NCI-H187 (cell line): ENCODE results near the gene CACNA2D2.

Experiments used
- DNase-seq, 2 experiments: peaks; one replicate each; lab custom pipeline; 2025; lab: John Stamatoyannopoulos, UW

The CACNA2D2 gene

DNA sequence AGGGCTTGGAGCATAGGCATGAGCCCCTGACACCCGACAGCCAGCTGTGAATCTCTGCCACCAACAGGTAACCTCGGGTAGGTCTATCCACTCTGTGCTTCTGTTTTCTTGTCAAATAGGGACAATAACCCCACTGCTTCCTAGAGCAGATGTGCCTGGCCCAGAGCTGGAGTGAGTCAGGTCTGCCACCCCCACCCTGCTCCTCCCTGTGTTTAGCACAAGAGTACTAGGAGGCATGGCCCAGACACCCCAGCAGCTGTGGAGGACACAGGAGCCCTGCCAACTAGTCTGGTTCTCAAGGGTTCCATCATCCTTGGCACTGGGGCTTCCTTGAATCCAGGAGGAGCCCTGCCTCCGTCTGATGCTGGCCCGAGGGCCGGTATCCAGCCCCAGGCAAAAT, 110.4 kb downstream of the CACNA2D2 start:
- DNase-seq = no peak

DNA sequence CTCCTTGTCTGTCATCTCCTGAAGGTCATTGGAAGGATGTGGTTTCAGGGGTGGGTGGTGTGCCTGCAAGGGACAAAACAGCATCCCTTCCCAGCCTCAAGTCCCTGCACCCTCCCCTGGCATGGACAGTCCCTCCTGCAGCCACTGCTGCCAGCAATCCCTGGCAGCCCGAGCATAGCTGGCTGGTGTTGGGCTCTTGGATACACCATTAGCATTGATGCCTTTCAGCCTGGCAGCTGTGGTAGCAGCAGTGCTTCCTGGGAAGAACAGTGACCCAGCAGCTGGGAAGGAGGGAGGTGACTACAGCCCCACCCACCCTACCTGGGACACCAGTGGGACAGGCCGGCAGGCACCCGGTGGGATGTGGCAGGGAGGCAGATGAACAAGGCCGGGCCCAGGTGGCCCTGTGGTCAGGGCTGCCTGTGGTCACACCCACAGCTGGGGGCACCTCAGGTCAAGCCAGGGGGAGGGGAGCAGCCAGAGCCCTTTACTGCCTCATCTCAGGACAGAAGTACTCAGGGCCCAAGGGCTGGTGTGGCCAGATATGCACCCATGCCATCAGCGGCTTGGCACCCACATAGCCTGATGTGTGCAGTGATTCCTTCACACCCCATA, 111.2 kb downstream of the CACNA2D2 start:
- DNase-seq = no peak

DNA sequence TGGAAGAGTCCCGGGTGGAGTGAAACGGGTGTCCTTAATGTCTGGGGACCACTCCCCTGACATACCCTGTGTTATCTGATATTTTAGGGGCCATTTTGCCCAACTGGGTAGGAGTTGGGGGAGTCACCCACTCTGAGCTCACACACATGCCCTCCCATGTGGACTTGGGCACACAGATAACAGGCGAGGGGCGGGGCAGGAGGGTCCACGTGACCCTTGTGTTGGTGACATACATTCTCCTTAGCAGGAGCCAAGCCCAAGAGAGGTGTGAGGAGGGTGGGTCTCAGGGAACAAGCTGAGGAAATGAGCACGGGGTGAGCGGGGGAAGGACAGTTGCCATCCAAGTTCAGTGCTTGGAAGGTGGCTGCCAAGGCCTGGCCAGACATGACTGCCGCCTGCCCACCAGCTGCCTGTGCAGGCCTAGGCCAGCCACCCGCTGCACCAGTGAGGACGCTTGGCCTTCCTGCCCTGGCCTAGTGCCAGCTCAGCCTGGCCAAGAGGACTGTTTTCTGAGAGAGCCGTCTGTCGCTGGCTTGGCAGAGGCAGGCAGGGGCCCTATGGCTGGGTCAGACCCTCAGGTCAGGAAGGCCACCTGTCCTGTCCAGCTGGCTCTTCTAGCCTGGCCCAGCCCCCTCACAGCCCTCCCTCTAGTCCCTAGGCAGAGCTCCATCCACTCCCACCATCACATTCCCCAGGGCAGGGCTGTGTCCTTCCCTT, 112.8 kb downstream of the CACNA2D2 start:
- no peak for DNase-seq

DNA sequence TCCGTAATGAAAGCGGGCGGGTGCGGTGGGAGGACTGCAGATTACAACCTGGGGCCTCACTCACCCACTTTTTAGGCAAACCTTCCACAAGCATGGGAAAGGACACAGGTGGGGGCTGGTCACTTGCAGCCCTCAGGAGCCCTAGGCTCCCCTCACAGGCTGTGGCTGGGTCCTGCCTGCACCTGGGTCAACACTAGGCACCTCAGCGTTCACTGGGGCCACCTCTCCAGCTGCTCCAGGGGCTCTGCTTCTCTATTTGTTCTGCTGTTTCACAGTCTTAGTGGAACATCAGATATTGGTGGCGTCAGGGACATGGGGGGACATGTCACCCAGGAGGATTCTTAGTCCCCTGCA, 114.0 kb downstream of the CACNA2D2 start:
- DNase-seq = no peak

DNA sequence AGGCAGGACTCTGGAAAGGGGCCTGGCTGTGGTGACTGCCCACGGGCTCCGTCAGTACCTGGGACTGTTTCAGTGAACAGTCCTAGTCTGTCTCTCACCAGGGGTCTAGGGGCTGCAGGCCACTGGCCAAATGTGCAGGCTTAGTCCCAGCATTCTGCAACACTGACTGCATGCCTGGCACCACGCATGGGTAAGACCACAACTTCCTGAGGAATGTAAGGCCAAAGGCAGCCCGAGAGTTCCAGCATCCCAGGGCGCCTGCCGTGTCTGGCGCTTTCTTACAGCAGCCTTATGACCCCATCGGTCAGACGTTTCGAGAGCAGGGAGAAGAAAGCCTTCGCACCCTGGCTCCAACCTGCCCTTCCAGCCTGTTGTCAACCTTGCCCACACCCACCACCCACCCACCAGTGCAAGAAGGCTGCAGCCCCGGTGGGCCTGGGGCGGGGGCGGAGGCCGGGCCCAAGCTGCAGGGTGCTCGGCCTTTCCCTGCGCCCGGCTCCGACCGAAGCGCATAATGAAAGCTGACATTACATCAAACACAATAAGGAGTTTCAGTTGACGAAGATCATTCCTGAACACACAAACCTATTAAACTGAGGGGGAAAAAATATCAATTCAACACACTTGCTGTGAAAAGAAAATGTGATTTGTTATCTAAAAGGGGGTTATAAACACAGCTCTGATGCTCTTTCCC, 114.6 kb downstream of the CACNA2D2 start:
- no peak for DNase-seq

DNA sequence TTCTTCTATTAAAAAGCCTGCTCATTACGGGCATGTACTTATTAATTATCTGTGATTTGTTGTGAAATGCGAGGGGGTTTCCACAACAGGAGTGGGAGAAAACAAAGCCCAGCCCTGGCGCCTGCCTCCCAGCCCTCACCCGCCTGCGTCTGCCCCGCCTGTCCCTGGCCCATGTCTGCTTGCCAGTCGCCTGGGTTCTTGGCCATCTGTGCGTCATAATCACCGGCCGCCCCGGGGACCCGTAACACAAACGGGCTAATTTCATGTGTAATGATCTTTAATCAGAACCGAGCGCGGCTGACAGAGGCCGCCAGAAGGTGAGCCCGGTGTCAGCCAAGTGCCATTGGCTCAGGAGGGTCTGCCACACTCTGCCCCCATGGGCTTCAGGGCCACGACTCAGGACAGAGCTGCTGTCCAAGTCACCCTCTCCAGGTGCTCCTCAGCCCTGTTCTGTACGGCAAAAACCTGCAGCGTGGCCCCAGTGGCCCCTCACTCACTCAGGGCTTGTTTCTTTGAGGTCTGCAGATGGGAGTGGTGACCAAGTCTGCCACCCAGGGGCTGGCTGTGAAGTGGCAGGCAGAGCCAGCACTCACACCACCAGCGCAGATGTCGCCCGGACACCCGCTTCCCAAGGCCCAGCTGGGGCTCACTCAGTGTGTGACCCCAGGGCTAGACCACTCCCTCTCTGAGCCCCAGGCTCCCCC, 115.3 kb downstream of the CACNA2D2 start:
- no peak for DNase-seq

DNA sequence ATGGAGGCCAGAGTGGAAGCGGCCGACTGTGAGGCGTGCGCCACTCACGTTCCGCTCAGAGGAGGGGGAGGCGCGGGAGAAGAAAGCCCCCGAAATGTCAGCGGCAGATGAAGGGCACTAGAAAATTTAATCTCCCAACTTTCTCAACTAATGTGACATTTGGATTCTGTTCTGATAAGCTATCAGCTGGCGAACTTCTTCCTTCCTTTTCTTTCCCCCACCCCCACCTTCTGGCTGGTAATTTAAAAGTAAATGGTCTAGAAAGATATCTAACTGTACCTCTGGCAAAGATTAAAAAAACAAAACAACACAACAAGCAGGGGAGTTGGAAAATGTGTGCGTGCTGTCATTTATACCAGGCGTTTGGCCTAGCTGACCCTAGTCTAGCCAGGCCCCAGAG, 117.7 kb downstream of the CACNA2D2 start:
- no peak for DNase-seq

DNA sequence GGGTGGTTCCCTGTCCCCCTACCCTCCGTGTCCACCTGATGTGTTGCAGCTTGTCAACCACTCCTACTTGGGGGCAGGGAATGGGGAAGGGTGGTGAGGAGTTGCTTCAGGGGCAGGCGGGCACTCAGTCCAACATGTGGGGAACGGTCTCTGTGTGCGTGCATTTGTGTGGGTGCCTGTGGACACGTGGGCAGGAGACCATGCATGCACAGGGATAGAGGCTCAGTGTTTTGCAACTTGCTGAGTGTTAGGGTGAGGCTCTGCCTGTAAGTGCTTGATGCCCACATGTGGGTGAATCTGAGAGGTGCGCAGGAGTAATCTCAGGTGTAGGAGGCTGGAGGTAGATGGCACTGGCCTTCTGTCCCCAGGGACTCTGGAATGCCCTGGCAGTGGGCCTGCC, 119.7 kb downstream of the CACNA2D2 start:
- no peak for DNase-seq

DNA sequence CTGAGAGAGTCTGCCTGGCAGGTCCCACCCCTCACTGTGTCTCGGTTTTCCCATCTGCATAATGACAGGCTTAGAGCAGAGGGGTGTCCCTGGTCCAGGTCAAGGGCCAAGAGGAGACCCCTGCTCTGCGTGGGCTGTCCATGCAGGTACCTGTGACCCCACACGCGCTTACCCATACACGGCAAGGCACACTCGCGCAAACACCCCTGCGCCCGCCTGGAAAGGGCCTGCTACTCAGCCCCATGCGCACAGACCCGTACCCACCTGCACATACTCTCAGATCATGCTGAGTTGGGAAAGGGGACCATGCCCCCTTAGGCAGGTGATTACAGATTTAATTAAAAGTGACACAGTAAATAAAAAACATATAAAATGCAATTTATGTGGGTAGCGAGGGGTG, 120.7 kb downstream of the CACNA2D2 start:
- no peak for DNase-seq

DNA sequence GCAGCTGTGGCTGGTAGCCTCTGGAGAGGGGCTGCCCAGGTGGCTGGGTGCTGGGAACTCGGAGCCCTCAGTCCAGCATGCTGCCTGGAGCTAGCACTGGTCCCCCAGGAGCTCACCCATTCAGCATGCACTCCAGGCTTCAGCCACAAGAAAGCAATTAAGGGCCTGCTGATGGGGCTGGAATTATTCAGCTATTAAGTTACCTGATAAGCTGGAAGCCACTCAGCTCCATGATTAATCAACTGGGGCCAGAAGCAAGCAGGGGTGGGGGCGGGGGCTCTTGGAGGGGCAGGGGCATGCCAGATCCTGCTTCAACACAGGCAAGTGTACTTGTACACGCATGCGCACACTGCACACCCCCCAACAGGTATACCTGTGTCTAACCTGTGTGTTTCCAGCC, 122.1 kb downstream of the CACNA2D2 start:
- no peak for DNase-seq

DNA sequence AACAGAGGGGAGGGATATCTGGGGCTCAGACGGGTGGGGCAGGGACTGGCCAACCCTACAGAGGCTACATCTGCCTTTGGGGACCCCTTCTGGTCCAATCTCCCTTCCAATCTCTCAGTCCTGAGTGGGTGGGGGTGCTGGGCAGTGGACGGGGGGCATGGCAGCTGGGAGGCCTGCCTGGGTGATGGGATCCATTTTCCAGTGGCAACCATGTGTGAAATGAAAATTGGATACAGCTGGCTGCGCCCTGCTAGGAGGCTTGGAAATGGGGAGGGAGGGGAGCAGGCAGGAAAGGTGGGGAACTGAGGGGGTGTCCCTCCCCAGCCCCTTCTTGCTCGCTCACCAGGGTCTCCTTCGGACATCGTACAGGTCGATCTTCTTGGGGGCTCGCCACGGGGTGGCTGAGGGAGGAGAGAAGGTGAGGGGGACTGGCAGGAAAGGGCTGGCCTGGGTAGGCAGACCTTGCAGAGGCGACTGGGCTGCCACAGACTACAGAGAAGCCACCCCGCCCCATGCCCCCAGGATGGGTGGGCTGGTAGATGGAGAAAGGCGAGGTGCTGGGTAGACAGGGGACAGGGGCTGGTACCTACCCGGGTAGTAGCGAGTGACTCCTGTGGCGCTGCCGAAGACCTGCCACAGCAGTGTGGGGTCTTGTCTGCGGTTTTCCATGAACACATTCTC, 122.9 kb downstream of the CACNA2D2 start:
- no peak for DNase-seq

DNA sequence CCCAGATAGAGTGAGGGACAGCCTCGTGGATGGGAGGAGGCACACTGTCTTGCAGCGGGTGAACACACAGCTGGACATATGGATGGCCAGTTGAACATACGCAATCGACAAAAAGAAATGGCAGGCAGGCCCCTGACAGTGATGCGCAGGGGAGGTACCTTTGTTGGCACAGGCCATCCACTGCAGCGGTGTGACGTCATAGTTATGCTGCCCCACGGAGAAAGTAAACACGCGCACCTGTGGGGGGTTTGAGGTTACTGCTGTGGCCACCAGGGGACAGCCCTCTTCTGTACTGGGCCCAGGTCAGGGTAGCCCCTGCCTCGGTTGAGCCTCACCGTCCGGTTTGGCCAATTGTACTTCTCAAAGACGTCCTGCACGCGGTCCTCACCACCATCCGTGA, 124.7 kb downstream of the CACNA2D2 start:
- DNase-seq = no peak

DNA sequence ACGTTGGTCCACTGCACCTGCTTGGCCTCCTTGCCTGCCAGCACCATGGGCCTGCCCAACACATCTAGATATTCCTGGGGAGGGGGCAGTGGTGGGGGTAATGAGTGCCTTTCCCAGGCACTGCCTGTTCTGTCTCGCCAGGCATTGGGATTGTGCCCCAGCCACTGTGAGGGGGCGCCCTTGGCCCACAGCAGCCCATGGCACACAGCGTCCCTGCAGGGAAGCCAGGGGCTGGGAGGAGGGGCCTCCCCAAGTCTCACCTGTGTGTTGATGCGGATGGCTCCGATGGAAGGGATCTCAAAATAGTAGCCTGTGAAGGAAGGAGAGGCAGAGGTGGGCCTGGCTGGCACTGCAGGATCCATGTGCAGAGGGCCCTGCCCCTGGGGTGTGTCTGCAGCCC, 125.4 kb downstream of the CACNA2D2 start:
- DNase-seq = no peak

DNA sequence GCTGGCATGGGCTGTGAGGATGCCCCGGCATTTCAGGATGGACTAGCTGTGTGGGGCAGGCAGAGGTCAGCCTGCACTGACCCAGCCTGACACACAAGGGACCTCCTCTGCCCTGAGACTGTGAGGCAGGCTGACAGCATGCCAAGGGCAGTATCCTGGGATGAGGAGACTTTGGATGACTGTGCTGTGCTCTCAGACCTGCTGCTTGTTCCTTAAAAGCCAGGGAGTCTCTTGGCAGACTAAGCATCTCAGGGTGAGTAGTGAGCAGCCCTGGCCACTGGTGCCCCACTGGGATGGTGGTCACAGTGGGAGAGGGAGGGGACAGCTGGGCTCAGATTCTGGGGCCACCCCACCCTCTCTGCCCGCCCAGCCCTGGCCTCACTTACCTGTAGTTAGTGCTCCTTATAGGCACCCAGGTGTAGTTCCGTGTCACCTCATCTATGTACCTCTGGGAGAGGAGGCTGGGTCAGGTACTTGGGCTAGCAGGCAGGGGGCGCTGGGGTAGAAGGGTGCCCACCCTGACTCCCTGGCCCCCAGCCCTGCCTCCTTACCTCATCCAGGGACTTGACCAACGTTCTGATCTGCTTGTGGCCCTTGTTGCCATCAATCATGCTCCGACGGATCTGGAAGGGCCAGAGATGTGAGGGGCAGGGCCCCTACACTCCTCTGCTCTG, 128.0 kb downstream of the CACNA2D2 start:
- DNase-seq = no peak

DNA sequence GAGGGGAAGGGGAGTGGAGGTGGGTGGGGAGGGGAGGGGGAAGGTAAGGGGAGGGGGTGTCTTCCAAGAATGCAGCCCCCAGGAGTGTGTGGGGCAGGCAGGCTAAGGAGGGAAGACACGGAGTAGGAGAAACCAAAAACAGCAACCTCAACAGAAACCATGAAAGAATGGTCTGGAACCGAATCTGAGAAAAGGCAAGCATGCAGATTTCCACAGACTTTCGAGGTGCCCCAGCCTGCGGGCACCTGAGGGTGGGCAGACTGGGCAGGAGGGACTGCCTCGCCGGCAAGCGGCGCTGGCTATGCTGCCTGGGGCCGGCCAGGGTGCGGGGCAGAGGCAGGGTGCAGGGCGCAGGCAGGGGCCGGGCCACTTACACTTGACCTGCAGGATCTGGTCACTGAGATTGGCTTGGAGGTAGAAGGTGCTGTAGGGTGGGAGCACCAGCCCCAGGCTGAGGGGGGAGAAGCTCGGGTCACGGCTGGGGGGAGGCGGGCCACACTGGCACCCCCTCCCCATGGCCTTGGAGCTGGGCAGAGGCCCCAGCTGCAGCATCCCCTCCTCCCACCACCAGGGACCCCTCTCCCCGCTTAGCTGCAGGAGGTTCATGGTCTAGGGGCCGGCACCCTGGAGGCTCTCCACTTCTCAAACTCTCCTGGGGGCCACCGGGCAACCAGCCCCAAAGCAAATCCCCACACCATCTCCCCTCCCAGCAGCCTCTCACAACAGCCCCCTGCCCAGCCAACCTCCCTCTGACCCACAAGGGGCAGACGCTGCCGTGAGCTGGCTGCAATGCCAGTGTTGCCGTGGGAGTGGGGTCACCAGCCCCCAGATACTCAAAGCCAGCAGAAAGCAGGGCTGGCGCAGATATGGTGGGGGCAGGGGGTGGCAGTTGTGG, 128.8 kb downstream of the CACNA2D2 start:
- no peak for DNase-seq

DNA sequence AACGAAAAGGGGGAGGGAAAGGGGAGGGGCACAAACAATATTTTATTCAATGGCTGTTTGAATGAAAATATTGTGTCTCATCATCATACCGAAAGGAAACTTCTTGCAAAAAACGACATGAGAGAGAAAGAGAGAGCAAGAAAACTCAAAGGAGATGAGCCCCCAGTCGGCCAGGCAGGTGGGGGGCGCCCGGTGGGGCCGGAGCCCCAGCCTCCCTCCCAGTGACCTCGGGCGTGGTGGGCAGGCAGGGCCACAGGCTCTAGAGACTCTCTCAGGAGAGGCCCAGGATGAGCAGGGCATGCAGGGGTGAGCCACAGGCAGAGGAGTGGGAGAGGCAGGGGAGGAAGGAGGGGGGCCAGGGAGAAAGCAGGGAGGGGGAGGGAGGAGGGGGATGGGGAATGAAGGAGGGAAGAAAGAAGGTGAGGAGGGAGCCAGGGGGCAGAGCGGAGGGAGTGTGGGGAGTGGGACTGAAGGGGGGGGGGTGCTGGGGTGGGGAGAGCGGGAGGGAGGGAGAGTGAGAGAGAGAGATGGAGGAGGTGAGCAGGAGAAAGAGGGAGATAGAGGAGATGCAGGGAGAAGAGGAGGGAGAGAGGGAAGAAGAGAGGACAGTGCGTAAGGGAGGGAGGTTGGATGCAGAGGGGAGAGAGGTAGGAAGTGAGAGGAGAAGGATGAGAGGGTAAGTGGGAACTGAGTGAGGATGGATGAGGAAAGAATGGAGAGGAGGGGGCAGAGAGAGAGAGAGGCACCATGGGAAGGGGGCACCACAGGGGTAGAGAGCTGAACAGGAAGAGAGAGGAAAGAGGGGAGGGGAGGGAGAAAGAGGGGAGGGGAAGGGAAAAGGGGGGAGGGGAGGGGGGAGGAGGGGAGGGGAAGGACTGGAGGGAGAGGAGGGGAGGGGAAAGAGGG, 130.0 kb downstream of the CACNA2D2 start:
- no peak for DNase-seq

DNA sequence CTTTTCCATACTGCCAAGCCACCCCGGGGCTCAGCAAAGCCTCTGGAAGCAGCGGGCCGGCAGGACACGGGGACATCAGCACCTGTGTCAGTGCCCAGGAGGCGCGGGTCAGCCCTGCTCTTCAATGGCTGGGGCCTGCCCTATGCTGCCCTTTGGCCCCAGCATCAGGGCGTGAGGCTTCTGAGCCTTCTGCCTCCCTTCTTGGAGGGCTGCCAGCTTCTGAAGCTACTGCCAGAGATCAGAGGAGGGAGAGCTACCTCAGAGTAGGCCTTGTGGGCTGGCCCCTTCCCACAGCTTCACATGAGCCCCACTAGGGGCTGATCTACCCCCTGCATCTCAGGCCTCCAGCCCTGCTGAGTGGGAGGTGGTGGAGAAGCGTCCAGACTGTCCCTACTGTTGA, 131.1 kb downstream of the CACNA2D2 start:
- DNase-seq = no peak

DNA sequence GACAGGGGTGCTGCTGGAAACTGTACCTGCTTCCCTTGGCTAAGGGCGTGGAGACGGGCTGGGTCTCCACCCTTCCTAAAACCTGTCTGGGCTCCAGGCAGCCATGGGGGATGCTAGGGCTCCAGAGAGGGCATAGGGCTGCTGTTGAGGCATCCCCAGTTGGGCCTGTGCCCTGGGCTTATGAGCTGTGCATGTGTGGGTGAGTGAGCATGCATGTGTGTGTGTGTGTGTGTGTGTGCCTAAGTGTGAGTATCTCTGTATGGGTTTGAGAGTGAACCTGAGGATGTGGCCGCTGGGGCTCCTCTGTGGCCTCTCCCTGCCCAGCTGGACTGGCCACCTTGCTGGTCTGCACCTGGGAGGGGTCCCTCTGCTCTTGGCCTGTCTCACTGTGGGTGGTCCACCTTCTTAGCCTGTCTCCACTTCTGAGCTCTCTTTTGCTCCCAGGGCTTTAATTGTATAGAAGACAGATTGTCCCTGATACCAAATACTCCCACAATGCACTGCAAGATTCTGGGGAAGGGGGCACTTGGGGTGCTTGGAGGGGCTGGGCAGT, 132.2 kb downstream of the CACNA2D2 start:
- DNase-seq = no peak

DNA sequence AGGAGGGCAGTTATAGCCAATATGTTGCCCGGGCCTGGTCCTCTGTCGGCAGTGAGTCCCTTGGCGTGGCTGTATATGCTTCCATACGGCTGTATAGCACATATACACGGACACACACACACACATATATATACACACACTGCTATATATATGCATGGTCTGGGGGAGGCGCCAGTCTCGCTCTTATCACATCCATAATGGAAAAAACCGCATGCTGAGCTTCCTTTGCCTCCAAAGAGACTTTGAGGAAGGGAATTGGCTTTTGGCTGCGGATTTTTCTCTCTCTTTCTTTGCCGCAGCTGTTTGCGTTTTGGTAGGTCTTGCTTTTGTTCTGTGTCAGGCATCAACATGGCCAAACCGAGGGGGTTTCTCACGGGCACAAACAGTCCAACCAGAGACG, 132.8 kb downstream of the CACNA2D2 start:
- no peak for DNase-seq
